ENCODE data around the gene DNHD1.

- TF ChIP-seq CTCF (IDR thresholded peaks at IDR 0.05) (no peak), ARID4B (CRISPR knock-in tag; IDR thresholded peaks at IDR 0.05; ENCODE audit: borderline replicate concordance) (0 out of 2 replicates have a peak, but pooled peaks have one; percentile 37), HMGXB4 (CRISPR knock-in tag; IDR thresholded peaks at IDR 0.05) (no peak), SMAD3 (CRISPR knock-in tag; IDR thresholded peaks at IDR 0.05; ENCODE audit: borderline replicate concordance) (no peak), ZNF121 (CRISPR knock-in tag; IDR thresholded peaks at IDR 0.05) (no peak), ATF1 (CRISPR knock-in tag; IDR thresholded peaks at IDR 0.05) (no peak), CDX4 (CRISPR knock-in tag; IDR thresholded peaks at IDR 0.05; ENCODE audit: borderline replicate concordance) (no peak; the same call in 1 of the 2 replicates), ATF2 (CRISPR knock-in tag; IDR thresholded peaks at IDR 0.05; ENCODE audit: borderline replicate concordance, low read depth) (no peak), ETV6 (CRISPR knock-in tag; IDR thresholded peaks at IDR 0.05) (no peak)
Observed at GRCh38 chr11:6611963-6612212, 114.8 kb downstream of the DNHD1 start.
